T-helper 9 cell (primary cell): ENCODE measurements around the gene SSU72.
"Not testable (repeated sequence)": the region's sequence is repeated elsewhere in the genome, so short reads cannot be mapped to it uniquely, and the experiment has no call there.

ENCODE experiments used
- DNase-seq: peaks from one replicate; pipeline ENCODE4 v3.0.0-alpha.2; 2020

The SSU72 gene

GRCh38 chr1:1540090-1540817, 34.4 kb downstream of the SSU72 start, which contains the start of gene TMEM240:
Gene TMEM240, minus strand, starts transcription at chr1:1540624. Its CDS starts 278 bp downstream, at chr1:1540346.
- peak; percentile 38 for DNase-seq

- no peak for DNase-seq
Observed at GRCh38 chr1:1539310-1540089, 35.2 kb downstream of the SSU72 start.

GRCh38 chr1:1538989-1539309, 35.7 kb downstream of the SSU72 start:
- no peak for DNase-seq

- no peak for DNase-seq
Observed at GRCh38 chr1:1538334-1538733, 36.3 kb downstream of the SSU72 start.

GRCh38 chr1:1537626-1538250, 36.9 kb downstream of the SSU72 start:
- DNase-seq = no peak

GRCh38 chr1:1536938-1537546, 37.6 kb downstream of the SSU72 start:
- no peak for DNase-seq

- no peak for DNase-seq
Observed at GRCh38 chr1:1536019-1536937, 38.4 kb downstream of the SSU72 start.

GRCh38 chr1:1535201-1536018, 39.3 kb downstream of the SSU72 start:
- DNase-seq = no peak

- no peak for DNase-seq
Observed at GRCh38 chr1:1534401-1535154, 40.1 kb downstream of the SSU72 start.

- not testable (repeated sequence) for DNase-seq
Observed at GRCh38 chr1:1533894-1534291, 40.8 kb downstream of the SSU72 start.

GRCh38 chr1:1533176-1533893, 41.3 kb downstream of the SSU72 start:
- not testable (repeated sequence) for DNase-seq

- no peak for DNase-seq
Observed at GRCh38 chr1:1531947-1532346, 42.7 kb downstream of the SSU72 start.

- DNase-seq = no peak
Observed at GRCh38 chr1:1529936-1530335, 44.7 kb downstream of the SSU72 start.

GRCh38 chr1:1529321-1529720, 45.3 kb downstream of the SSU72 start:
- no peak for DNase-seq

- DNase-seq = no peak
Observed at GRCh38 chr1:1528301-1529267, 46.1 kb downstream of the SSU72 start.

GRCh38 chr1:1527092-1527816, 47.4 kb downstream of the SSU72 start:
- DNase-seq = no peak

- DNase-seq = not testable (repeated sequence)
Observed at GRCh38 chr1:1526476-1526875, 48.2 kb downstream of the SSU72 start.
